GM23338 (cell line): ENCODE results near the gene SOWAHC. TPM values are rescaled to one million over a fixed set of nuclear protein-coding genes. Genes with fewer than 3 reads are reported as not detected.

Experiments
- ATAC-seq: fragments of 200-7000 bp; cut with Tn5 transposase; 3 replicates; pipeline ENCODE4 v1.9.1; 2020
- DNase-seq: peaks from one replicate; pipeline ENCODE4 v3.0.0-alpha.2; 2015; ENCODE audit warnings: low spot score
- H2AFZ ChIP-seq: fragments of 200-600 bp; sonication (generic); 2 replicates; pipeline ENCODE4 v1.8.0; 2016; ENCODE audit warnings: antibody characterized with exemption, mild to moderate bottlenecking, moderate library complexity
- H3F3A ChIP-seq: fragments of 200-600 bp; sonication (generic); replicated peaks from 2 replicates; pipeline ENCODE4 v1.8.0; 2017; ENCODE audit warnings: antibody characterized with exemption, mixed run types, low read depth
- H3K27ac ChIP-seq: fragments of 200-600 bp; sonication (generic); 2 replicates; pipeline ENCODE4 v1.6.1; 2016; ENCODE audit warnings: low read depth
- H3K27me3 ChIP-seq: fragments of 200-600 bp; sonication (generic); 2 replicates; pipeline ENCODE4 v1.8.0; 2016; ENCODE audit warnings: mild to moderate bottlenecking, mixed run types, moderate library complexity; ENCODE audit not compliant: insufficient read depth
- H3K36me3 ChIP-seq: fragments of 200-600 bp; sonication (generic); 2 replicates; pipeline ENCODE4 v1.8.0; 2016; ENCODE audit warnings: mild to moderate bottlenecking; ENCODE audit not compliant: insufficient read depth
- H3K4me1 ChIP-seq: fragments of 200-600 bp; sonication (generic); 2 replicates; pipeline ENCODE4 v1.8.0; 2016; ENCODE audit warnings: mild to moderate bottlenecking, moderate library complexity; ENCODE audit not compliant: insufficient read depth
- H3K4me2 ChIP-seq: fragments of 200-600 bp; sonication (generic); 2 replicates; pipeline ENCODE4 v1.7.1; 2017; ENCODE audit warnings: mixed run types
- H3K4me3 ChIP-seq: fragments of 200-600 bp; sonication (generic); 2 replicates; pipeline ENCODE4 v1.6.1; 2016; ENCODE audit warnings: mixed run types
- H3K79me2 ChIP-seq: fragments of 200-600 bp; sonication (generic); replicated peaks from 2 replicates; pipeline ENCODE4 v1.8.0; 2017; ENCODE audit warnings: mild to moderate bottlenecking; ENCODE audit not compliant: insufficient read depth
- H3K9me2 ChIP-seq: fragments of 200-600 bp; sonication (generic); 2 replicates; pipeline ENCODE4 v1.8.0; 2017; ENCODE audit not compliant: insufficient read depth
- H4K20me1 ChIP-seq: fragments of 200-600 bp; sonication (generic); replicated peaks from 2 replicates; pipeline ENCODE4 v1.8.0; 2017; ENCODE audit warnings: mild to moderate bottlenecking; ENCODE audit not compliant: insufficient read depth
- H3K27ac Mint-ChIP-seq: 2 replicates; pipeline ENCODE4 v1.8.0; 2020; ENCODE audit warnings: inconsistent platforms, mild to moderate bottlenecking, moderate library complexity, mixed read lengths
- H3K27me3 Mint-ChIP-seq: 3 replicates; pipeline ENCODE4 v1.8.0; 2022; ENCODE audit warnings: low read depth, mild to moderate bottlenecking, moderate library complexity, mixed read lengths, inconsistent platforms; ENCODE audit not compliant: insufficient read depth, poor library complexity
- H3K36me3 Mint-ChIP-seq: 3 replicates; pipeline ENCODE4 v1.8.0; 2021; ENCODE audit warnings: low read depth, mild to moderate bottlenecking, inconsistent platforms, moderate library complexity, mixed read lengths
- H3K4me1 Mint-ChIP-seq: 3 replicates; pipeline ENCODE4 v1.8.0; 2020; ENCODE audit warnings: mild to moderate bottlenecking, inconsistent platforms, mixed read lengths
- H3K4me3 Mint-ChIP-seq: 3 replicates; pipeline ENCODE4 v1.8.0; 2021; ENCODE audit warnings: moderate library complexity, mild to moderate bottlenecking, inconsistent platforms, mixed read lengths
- H3K9me3 Mint-ChIP-seq: 3 replicates; pipeline ENCODE4 v1.8.0; 2020; ENCODE audit warnings: moderate library complexity, mild to moderate bottlenecking, inconsistent platforms, mixed read lengths
- CREB1 ChIP-seq: fragments of 250-450 bp; sonication (Bioruptor Pico); IDR thresholded peaks from 2 replicates; pipeline ENCODE4 v1.5.0; 2020; ENCODE audit warnings: low read depth, mild to moderate bottlenecking, moderate library complexity
- EZH2 ChIP-seq: fragments of 200-600 bp; sonication (generic); IDR thresholded peaks from one replicate; pipeline ENCODE4 v1.8.0; 2017; ENCODE audit warnings: antibody characterized with exemption, mild to moderate bottlenecking, low read depth; ENCODE audit not compliant: unreplicated experiment
- JUNB ChIP-seq: IDR thresholded peaks from one replicate; pipeline ENCODE4 v1.6.1; 2016; ENCODE audit warnings: antibody characterized with exemption; ENCODE audit not compliant: unreplicated experiment
- POLR2AphosphoS5 ChIP-seq: IDR thresholded peaks from 2 replicates; pipeline ENCODE4 v1.6.1; 2016; ENCODE audit warnings: antibody characterized with exemption, low read depth
- STAT1 ChIP-seq: IDR thresholded peaks from one replicate; pipeline ENCODE4 v1.6.1; 2016; ENCODE audit warnings: antibody characterized with exemption; ENCODE audit not compliant: unreplicated experiment
- ZNF114 ChIP-seq: fragments of 250-450 bp; sonication (Bioruptor Pico); IDR thresholded peaks from 2 replicates; pipeline ENCODE4 v1.5.0; 2020; ENCODE audit warnings: mild to moderate bottlenecking, moderate library complexity
- ZNF331 ChIP-seq: fragments of 250-450 bp; sonication (Bioruptor Pico); IDR thresholded peaks from 2 replicates; pipeline ENCODE4 v1.5.0; 2020; ENCODE audit warnings: low read depth, mild to moderate bottlenecking, moderate library complexity
- polyA plus RNA-seq: library from polyadenylated mRNA; unstranded; fragments of >200 nt; fragmentation: Nextera tagmentation; extraction: Ambion mirVana; gene quantifications from 2 replicates; pipeline ENCODE4 v1.2.1, GENCODE V29; 2016
- total RNA-seq: library from RNA; depleted of rRNA; stranded (reverse); fragments of >200 nt; shearing (Covaris generic); gene quantifications from 2 replicates; pipeline ENCODE4 v1.2.3, GENCODE V29; 2014
- TF ChIP-seq, protein P1 (sequence below), 2 experiments: fragments of 200-600 bp in 1 of 2; sonication (generic) in 1 of 2; conservative IDR thresholded peaks; 2 replicates each; pipeline versions ENCODE4 v1.5.1 to v1.6.1; 2016 to 2017; ENCODE audit warnings: antibody characterized with exemption in 2 of 2, low read depth in 2 of 2, mild to moderate bottlenecking in 2 of 2, moderate library complexity in 1 of 2
- TF ChIP-seq, protein P2 (sequence below): IDR thresholded peaks from 2 replicates; pipeline ENCODE4 v1.6.1; 2016; ENCODE audit warnings: antibody characterized with exemption

Gene SOWAHC
- total and polyA plus RNA-seq, 2 experiments from 2014 or later = 7.4 to 26.3 TPM

- TF ChIP-seq JUNB (no peak), EZH2 (no peak)
- TF ChIP-seq, protein P1, sequence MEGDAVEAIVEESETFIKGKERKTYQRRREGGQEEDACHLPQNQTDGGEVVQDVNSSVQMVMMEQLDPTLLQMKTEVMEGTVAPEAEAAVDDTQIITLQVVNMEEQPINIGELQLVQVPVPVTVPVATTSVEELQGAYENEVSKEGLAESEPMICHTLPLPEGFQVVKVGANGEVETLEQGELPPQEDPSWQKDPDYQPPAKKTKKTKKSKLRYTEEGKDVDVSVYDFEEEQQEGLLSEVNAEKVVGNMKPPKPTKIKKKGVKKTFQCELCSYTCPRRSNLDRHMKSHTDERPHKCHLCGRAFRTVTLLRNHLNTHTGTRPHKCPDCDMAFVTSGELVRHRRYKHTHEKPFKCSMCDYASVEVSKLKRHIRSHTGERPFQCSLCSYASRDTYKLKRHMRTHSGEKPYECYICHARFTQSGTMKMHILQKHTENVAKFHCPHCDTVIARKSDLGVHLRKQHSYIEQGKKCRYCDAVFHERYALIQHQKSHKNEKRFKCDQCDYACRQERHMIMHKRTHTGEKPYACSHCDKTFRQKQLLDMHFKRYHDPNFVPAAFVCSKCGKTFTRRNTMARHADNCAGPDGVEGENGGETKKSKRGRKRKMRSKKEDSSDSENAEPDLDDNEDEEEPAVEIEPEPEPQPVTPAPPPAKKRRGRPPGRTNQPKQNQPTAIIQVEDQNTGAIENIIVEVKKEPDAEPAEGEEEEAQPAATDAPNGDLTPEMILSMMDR (conservative IDR thresholded peaks at IDR 0.05; ENCODE audit: low read depth in 2 of 2) = no peak
These were observed 16.9 kb upstream of the SOWAHC start (continued) for GRCh38 chr2:109597283-109597682.

DNA sequence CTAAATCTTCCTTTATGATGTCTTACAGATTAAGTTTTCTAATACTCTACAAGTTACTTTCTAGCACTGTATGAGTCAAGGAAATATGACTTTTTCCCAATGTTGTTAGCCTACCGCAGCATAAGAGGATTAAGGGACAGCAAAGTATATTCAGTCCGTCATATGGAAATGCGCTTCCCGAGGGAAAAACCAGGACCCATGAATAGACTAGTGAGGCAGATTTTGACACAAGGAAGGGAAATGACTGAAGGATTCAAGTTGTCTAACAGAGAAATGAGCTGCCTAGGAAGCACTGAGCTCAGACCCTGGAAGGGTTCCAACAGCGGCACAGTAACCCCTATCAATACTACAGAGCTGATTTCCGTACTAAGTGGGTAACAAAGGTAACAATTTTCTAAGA, 12.4 kb upstream of the SOWAHC start:
- DNase-seq (no peak), ATAC-seq (peak; percentile 24; the same call in 2 of the 3 replicates)
- peaks cover 28% of the 10 kb centered on the region for H3K4me1 ChIP-seq
- TF ChIP-seq ZNF114 = no peak
- no peak for TF ChIP-seq POLR2AphosphoS5
- H3K36me3 Mint-ChIP-seq = peaks cover 3% of the 10 kb centered on the region; the same call in 2 of the 3 replicates
- H3K9me3 Mint-ChIP-seq = peaks cover 3% of the 10 kb centered on the region; the same call in 1 of the 3 replicates
- no peak overlapping the region for H3K4me3 Mint-ChIP-seq
- peaks cover 28% of the 10 kb centered on the region for H4K20me1 ChIP-seq
- H3K27me3 ChIP-seq = no peaks in the 10 kb centered on the region
- H3K27me3 Mint-ChIP-seq = peaks cover 3% of the 10 kb centered on the region
- peak overlapping the region; percentile 59; the same call in 1 of the 2 replicates for H3K4me2 ChIP-seq
- H3K27ac ChIP-seq = no peak overlapping the region
- no peaks in the 10 kb centered on the region for H3K36me3 ChIP-seq
- peaks cover 34% of the 10 kb centered on the region for H3K4me1 Mint-ChIP-seq
- no peak overlapping the region for H3K4me3 ChIP-seq
- H3F3A ChIP-seq = no peaks in the 10 kb centered on the region
- no peak overlapping the region for H3K27ac Mint-ChIP-seq
- H2AFZ ChIP-seq = no peak overlapping the region
- H3K9me2 ChIP-seq = no peaks in the 10 kb centered on the region
- peaks cover 98% of the 10 kb centered on the region for H3K79me2 ChIP-seq

GRCh38 chr2:109602617-109603188, 11.5 kb upstream of the SOWAHC start:
- no peaks in the 10 kb centered on the region for H3F3A ChIP-seq
- no peaks in the 10 kb centered on the region for H3K36me3 ChIP-seq
- peaks cover 98% of the 10 kb centered on the region for H3K79me2 ChIP-seq
- peaks cover 3% of the 10 kb centered on the region; the same call in 1 of the 3 replicates for H3K9me3 Mint-ChIP-seq
- no peaks in the 10 kb centered on the region for H3K27me3 ChIP-seq
- no peak overlapping the region for H3K4me3 ChIP-seq
- DNase-seq = no peak
- peaks cover 36% of the 10 kb centered on the region for H3K4me1 Mint-ChIP-seq
- peaks cover 28% of the 10 kb centered on the region for H3K4me1 ChIP-seq
- ATAC-seq = no peak
- no peaks in the 10 kb centered on the region for H3K9me2 ChIP-seq
- H3K36me3 Mint-ChIP-seq = peaks cover 3% of the 10 kb centered on the region; the same call in 2 of the 3 replicates
- peaks cover 28% of the 10 kb centered on the region for H4K20me1 ChIP-seq
- no peak overlapping the region for H3K4me2 ChIP-seq
- no peak overlapping the region for H2AFZ ChIP-seq
- peaks cover 3% of the 10 kb centered on the region for H3K27me3 Mint-ChIP-seq
- no peak overlapping the region for H3K27ac Mint-ChIP-seq
- H3K27ac ChIP-seq = no peak overlapping the region
- no peak overlapping the region for H3K4me3 Mint-ChIP-seq
- TF ChIP-seq ZNF331 (CRISPR knock-in tag) = no peak
- no peak for TF ChIP-seq POLR2AphosphoS5
- no peak for TF ChIP-seq CREB1 (CRISPR knock-in tag)
- TF ChIP-seq, protein P1 (conservative IDR thresholded peaks at IDR 0.05; ENCODE audit: low read depth in 2 of 2) = no peak
- TF ChIP-seq JUNB = no peak
- no peak for TF ChIP-seq STAT1
- TF ChIP-seq, protein P2, sequence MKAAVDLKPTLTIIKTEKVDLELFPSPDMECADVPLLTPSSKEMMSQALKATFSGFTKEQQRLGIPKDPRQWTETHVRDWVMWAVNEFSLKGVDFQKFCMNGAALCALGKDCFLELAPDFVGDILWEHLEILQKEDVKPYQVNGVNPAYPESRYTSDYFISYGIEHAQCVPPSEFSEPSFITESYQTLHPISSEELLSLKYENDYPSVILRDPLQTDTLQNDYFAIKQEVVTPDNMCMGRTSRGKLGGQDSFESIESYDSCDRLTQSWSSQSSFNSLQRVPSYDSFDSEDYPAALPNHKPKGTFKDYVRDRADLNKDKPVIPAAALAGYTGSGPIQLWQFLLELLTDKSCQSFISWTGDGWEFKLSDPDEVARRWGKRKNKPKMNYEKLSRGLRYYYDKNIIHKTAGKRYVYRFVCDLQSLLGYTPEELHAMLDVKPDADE = no peak
